ENCODE measurements around the gene ESAM. TPM values are rescaled to one million over a fixed set of nuclear protein-coding genes. Genes with fewer than 3 reads are reported as not detected.

ESAM gene
- total RNA-seq, 1 experiment from 2014 or later: 10.4 TPM

DNA sequence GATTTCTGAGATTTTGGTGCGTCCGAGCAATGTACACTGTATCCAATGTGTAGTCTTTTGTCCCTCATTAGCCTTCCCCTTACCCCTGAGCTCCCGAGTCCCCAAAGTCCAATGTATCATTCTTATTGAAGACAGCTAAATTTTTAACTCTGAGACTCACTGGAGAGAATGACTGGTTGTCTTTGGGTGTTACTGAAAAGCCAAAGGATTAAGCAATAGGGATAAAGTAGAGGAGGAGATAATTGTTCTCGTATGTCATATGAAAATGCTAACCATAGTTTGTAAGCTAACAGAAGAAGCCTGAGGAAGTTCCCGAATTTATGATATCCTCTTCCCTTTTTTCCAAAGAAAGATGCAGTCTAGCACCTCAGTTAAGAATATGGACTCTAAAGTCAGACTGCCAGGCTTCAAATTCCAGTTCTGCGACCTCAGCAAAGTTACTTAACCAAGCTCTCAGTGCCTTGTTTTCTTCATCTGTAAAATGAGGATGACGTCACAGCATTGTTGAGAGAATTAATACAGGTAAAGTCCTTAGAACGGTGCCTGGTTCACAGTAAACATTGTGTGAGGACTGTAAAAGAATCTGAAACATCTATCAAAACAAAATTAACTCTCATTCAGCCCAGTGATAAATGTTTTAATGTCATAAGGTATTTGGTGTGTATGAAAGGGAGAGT lies 39.7 kb upstream of the ESAM start:
- Histone ChIP-seq H3K27me3 (ENCODE audit: low read length) (no peaks in the 10 kb centered on the region), H3K4me1 (ENCODE audit: insufficient read depth, low read length) (peaks cover 33% of the 10 kb centered on the region), H4K20me1 (ENCODE audit: low read length) (peaks cover 15% of the 10 kb centered on the region; the same call in 1 of the 2 replicates), H3K9ac (ENCODE audit: low read length) (no peak overlapping the region), H3F3A (ENCODE audit: low read length, unreplicated experiment) (no peaks in the 10 kb centered on the region), H3K4me2 (ENCODE audit: low read length) (peak overlapping the region; percentile 80), H3K9me3 (ENCODE audit: low read length) (no peaks in the 10 kb centered on the region), H3K4me3 (ENCODE audit: low read length) (peak overlapping the region; percentile 70; the same call in 1 of the 2 replicates), H3K79me2 (ENCODE audit: low read length) (peaks cover 40% of the 10 kb centered on the region), H3K27ac (ENCODE audit: low read length) (no peak overlapping the region), H2AFZ (ENCODE audit: low read length) (no peak overlapping the region), H3K9me2 (replicated peaks; ENCODE audit: low read length) (no peaks in the 10 kb centered on the region), H3K36me3 (ENCODE audit: low read depth, low read length) (no peaks in the 10 kb centered on the region)
- no peak for TF ChIP-seq EZH2 (IDR thresholded peaks at IDR 0.05; ENCODE audit: low read length, unreplicated experiment)
- TF ChIP-seq, protein P1, sequence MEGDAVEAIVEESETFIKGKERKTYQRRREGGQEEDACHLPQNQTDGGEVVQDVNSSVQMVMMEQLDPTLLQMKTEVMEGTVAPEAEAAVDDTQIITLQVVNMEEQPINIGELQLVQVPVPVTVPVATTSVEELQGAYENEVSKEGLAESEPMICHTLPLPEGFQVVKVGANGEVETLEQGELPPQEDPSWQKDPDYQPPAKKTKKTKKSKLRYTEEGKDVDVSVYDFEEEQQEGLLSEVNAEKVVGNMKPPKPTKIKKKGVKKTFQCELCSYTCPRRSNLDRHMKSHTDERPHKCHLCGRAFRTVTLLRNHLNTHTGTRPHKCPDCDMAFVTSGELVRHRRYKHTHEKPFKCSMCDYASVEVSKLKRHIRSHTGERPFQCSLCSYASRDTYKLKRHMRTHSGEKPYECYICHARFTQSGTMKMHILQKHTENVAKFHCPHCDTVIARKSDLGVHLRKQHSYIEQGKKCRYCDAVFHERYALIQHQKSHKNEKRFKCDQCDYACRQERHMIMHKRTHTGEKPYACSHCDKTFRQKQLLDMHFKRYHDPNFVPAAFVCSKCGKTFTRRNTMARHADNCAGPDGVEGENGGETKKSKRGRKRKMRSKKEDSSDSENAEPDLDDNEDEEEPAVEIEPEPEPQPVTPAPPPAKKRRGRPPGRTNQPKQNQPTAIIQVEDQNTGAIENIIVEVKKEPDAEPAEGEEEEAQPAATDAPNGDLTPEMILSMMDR (conservative IDR thresholded peaks at IDR 0.05; ENCODE audit: low read depth, low read length): no peak
- TF ChIP-seq EZH2phosphoT487 (IDR thresholded peaks at IDR 0.05; ENCODE audit: borderline replicate concordance, low read length): no peak
- no TSS peak for BruUV-seq (replicated peaks)
- ATAC-seq (no peak), DNase-seq (no peak)
- intact Hi-C loops (cut with micrococcal nuclease): loop anchor here (2.0 kb wide), 2 partner anchors 13 to 65 kb away; no protein-coding TSS in a partner anchor
- CTCF ChIA-PET: interaction anchor here (0.6 to 4.5 kb wide), 3 partner anchors 35 to 133 kb away, joined by 4 to 48 read pairs (median 5); no protein-coding TSS in a partner anchor
- POLR2A ChIA-PET (ENCODE audit: unreplicated experiment): interaction anchor here (1.0 kb wide), 1 partner anchor 35 kb away, joined by 5 read pairs; no protein-coding TSS in a partner anchor

DNA sequence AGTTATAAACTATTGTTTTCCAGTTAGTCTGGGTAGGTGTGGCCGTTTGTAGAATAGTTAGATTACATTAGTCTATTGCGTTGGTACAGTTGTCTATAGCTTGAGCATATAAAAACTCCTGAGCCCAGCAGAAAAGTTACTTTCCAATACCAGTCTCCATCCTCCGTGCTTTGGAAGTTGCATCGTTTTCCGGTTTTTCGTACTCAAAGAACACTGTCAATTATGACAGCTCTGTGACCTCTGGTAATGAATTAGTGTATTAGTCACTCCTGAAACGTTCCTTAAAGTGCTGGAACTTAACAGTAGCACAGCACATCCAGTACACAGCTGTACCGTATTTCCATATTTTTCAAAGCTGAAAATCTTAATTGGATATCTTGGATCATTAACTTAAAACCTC lies 38.9 kb upstream of the ESAM start:
- DNase-seq: peak; percentile 67
- Histone ChIP-seq H4K20me1 (ENCODE audit: low read length) (peaks cover 20% of the 10 kb centered on the region; the same call in 1 of the 2 replicates), H3F3A (ENCODE audit: low read length, unreplicated experiment) (no peaks in the 10 kb centered on the region), H3K27ac (ENCODE audit: low read length) (peak overlapping the region; percentile 83), H3K27me3 (ENCODE audit: low read length) (no peaks in the 10 kb centered on the region), H3K9me2 (replicated peaks; ENCODE audit: low read length) (no peaks in the 10 kb centered on the region), H3K4me1 (ENCODE audit: insufficient read depth, low read length) (peaks cover 39% of the 10 kb centered on the region), H3K4me3 (ENCODE audit: low read length) (peak overlapping the region; percentile 70), H3K9me3 (ENCODE audit: low read length) (no peaks in the 10 kb centered on the region), H2AFZ (ENCODE audit: low read length) (peak overlapping the region; percentile 92), H3K4me2 (ENCODE audit: low read length) (peak overlapping the region; percentile 80), H3K79me2 (ENCODE audit: low read length) (peaks cover 48% of the 10 kb centered on the region), H3K36me3 (ENCODE audit: low read depth, low read length) (no peaks in the 10 kb centered on the region), H3K9ac (ENCODE audit: low read length) (peak overlapping the region; percentile 90)
- ChIA-PET CTCF (interaction anchor here (0.6 to 4.5 kb wide), 3 partner anchors 35 to 132 kb away, joined by 4 to 48 read pairs (median 5); no protein-coding TSS in a partner anchor), POLR2A (ENCODE audit: unreplicated experiment) (interaction anchor here (0.5 to 1.3 kb wide), 3 partner anchors 12 to 36 kb away, joined by 3 to 6 read pairs (median 5); no protein-coding TSS in a partner anchor)
- BruUV-seq (replicated peaks): TSS peak; percentile 62
- no peak for TF ChIP-seq EZH2 (IDR thresholded peaks at IDR 0.05; ENCODE audit: low read length, unreplicated experiment)
- TF ChIP-seq EZH2phosphoT487 (IDR thresholded peaks at IDR 0.05; ENCODE audit: borderline replicate concordance, low read length): no peak
- TF ChIP-seq, protein P1 (conservative IDR thresholded peaks at IDR 0.05; ENCODE audit: low read depth, low read length): no peak
- ATAC-seq: peak; percentile 39
- intact Hi-C loops (cut with micrococcal nuclease): loop anchor here (2.0 kb wide), 2 partner anchors 14 to 66 kb away; no protein-coding TSS in a partner anchor

Data from PC-3 (cell line).